ENCODE data around the gene IPCEF1.
"Not testable (repeated sequence)": the region's sequence is repeated elsewhere in the genome, so short reads cannot be mapped to it uniquely, and the experiment has no call there.

The IPCEF1 gene

GRCh38 chr6:154337406-154338005 lies 19.1 kb downstream of the IPCEF1 start:
- CTCF ChIA-PET = no interaction called here
- POLR2A ChIA-PET = no interaction called here
- TF ChIP-seq FOXA1 (IDR thresholded peaks at IDR 0.05) (no peak), ZNF384 (IDR thresholded peaks at IDR 0.05) (no peak), HDGF (IDR thresholded peaks at IDR 0.05; ENCODE audit: borderline replicate concordance) (no peak), LEF1 (IDR thresholded peaks at IDR 0.05; ENCODE audit: borderline replicate concordance) (no peak), SUZ12 (IDR thresholded peaks at IDR 0.05) (no peak), L3MBTL2 (conservative IDR thresholded peaks at IDR 0.05) (no peak), FOXK2 (IDR thresholded peaks at IDR 0.05) (no peak), SP1 (IDR thresholded peaks at IDR 0.05) (no peak), NFRKB (IDR thresholded peaks at IDR 0.05) (no peak), PKNOX1 (IDR thresholded peaks at IDR 0.05) (no peak), TARDBP (IDR thresholded peaks at IDR 0.05) (no peak), ELF4 (IDR thresholded peaks at IDR 0.05) (no peak), ARNT (IDR thresholded peaks at IDR 0.05) (no peak), CTBP1 (IDR thresholded peaks at IDR 0.05; ENCODE audit: borderline replicate concordance) (no peak), FOXM1 (IDR thresholded peaks at IDR 0.05; ENCODE audit: borderline replicate concordance) (no peak), BHLHE40 (IDR thresholded peaks at IDR 0.05; ENCODE audit: borderline replicate concordance) (no peak)
- no peak for DNase-seq (ENCODE audit: extremely low spot score)

GRCh38 chr6:154334147-154334546 lies 22.5 kb downstream of the IPCEF1 start:
- POLR2A ChIA-PET; DNase-seq (ENCODE audit: extremely low spot score); CTCF ChIA-PET: not testable (repeated sequence)

- no peak for DNase-seq (ENCODE audit: extremely low spot score)
- POLR2A ChIA-PET = no interaction called here
- TF ChIP-seq TARDBP (IDR thresholded peaks at IDR 0.05) (no peak), FOXM1 (IDR thresholded peaks at IDR 0.05; ENCODE audit: borderline replicate concordance) (no peak), PKNOX1 (IDR thresholded peaks at IDR 0.05) (no peak), HDGF (IDR thresholded peaks at IDR 0.05; ENCODE audit: borderline replicate concordance) (no peak), FOXA1 (IDR thresholded peaks at IDR 0.05) (no peak), BHLHE40 (IDR thresholded peaks at IDR 0.05; ENCODE audit: borderline replicate concordance) (no peak), ARNT (IDR thresholded peaks at IDR 0.05) (no peak), SP1 (IDR thresholded peaks at IDR 0.05) (no peak), LEF1 (IDR thresholded peaks at IDR 0.05; ENCODE audit: borderline replicate concordance) (no peak), SUZ12 (IDR thresholded peaks at IDR 0.05) (no peak), ZNF384 (IDR thresholded peaks at IDR 0.05) (no peak), L3MBTL2 (conservative IDR thresholded peaks at IDR 0.05) (no peak), ELF4 (IDR thresholded peaks at IDR 0.05) (no peak), CTBP1 (IDR thresholded peaks at IDR 0.05; ENCODE audit: borderline replicate concordance) (no peak)
- CTCF ChIA-PET = no interaction called here
These were observed 24.9 kb downstream of the IPCEF1 start for GRCh38 chr6:154331750-154332149.

GRCh38 chr6:154329350-154330170 lies 27.0 kb downstream of the IPCEF1 start:
- TF ChIP-seq NFRKB (IDR thresholded peaks at IDR 0.05) = no peak
- no peak for TF ChIP-seq ZNF384 (IDR thresholded peaks at IDR 0.05)
- TF ChIP-seq FOXA1 (IDR thresholded peaks at IDR 0.05) = no peak
- ChIA-PET CTCF (interaction anchor here (0.7 kb wide), 1 partner anchor 19 kb away, joined by 3 read pairs; no protein-coding TSS in a partner anchor), POLR2A (no interaction called here)
- no peak for DNase-seq (ENCODE audit: extremely low spot score)

GRCh38 chr6:154327313-154327712 lies 29.3 kb downstream of the IPCEF1 start:
- POLR2A ChIA-PET = not testable (repeated sequence)

GRCh38 chr6:154325142-154325541 lies 31.5 kb downstream of the IPCEF1 start:
- no peak for TF ChIP-seq LEF1 (IDR thresholded peaks at IDR 0.05; ENCODE audit: borderline replicate concordance)
- no peak for TF ChIP-seq CTBP1 (IDR thresholded peaks at IDR 0.05; ENCODE audit: borderline replicate concordance)
- TF ChIP-seq ELF4 (IDR thresholded peaks at IDR 0.05) = no peak
- POLR2A ChIA-PET = no interaction called here

More at GRCh38 chr6:154327313-154327712, 29.3 kb downstream of the IPCEF1 start:
- CTCF ChIA-PET; DNase-seq (ENCODE audit: extremely low spot score): not testable (repeated sequence)

GRCh38 chr6:154320181-154320580 lies 36.4 kb downstream of the IPCEF1 start:
- TF ChIP-seq FOXK2 (IDR thresholded peaks at IDR 0.05) = no peak
- no peak for TF ChIP-seq HDGF (IDR thresholded peaks at IDR 0.05; ENCODE audit: borderline replicate concordance)
- no peak for TF ChIP-seq NFRKB (IDR thresholded peaks at IDR 0.05)
- TF ChIP-seq SP1 (IDR thresholded peaks at IDR 0.05) = no peak
- no peak for TF ChIP-seq BHLHE40 (IDR thresholded peaks at IDR 0.05; ENCODE audit: borderline replicate concordance)
- no peak for TF ChIP-seq L3MBTL2 (conservative IDR thresholded peaks at IDR 0.05)
- TF ChIP-seq PKNOX1 (IDR thresholded peaks at IDR 0.05) = no peak
- no peak for TF ChIP-seq ELF4 (IDR thresholded peaks at IDR 0.05)
- TF ChIP-seq CTBP1 (IDR thresholded peaks at IDR 0.05; ENCODE audit: borderline replicate concordance) = no peak
- TF ChIP-seq ARNT (IDR thresholded peaks at IDR 0.05) = no peak
- no peak for TF ChIP-seq FOXA1 (IDR thresholded peaks at IDR 0.05)
- no peak for TF ChIP-seq FOXM1 (IDR thresholded peaks at IDR 0.05; ENCODE audit: borderline replicate concordance)
- no peak for TF ChIP-seq LEF1 (IDR thresholded peaks at IDR 0.05; ENCODE audit: borderline replicate concordance)
- TF ChIP-seq TARDBP (IDR thresholded peaks at IDR 0.05) = no peak
- ChIA-PET CTCF (interaction anchor here (0.6 kb wide), 1 partner anchor 44 kb away, joined by 3 read pairs; no protein-coding TSS in a partner anchor), POLR2A (no interaction called here)
- DNase-seq (ENCODE audit: extremely low spot score) = no peak

More at GRCh38 chr6:154325142-154325541, 31.5 kb downstream of the IPCEF1 start:
- no peak for DNase-seq (ENCODE audit: extremely low spot score)
- CTCF ChIA-PET = no interaction called here
